AG10803 (cell line): ENCODE results near the gene TSPEAR.

ENCODE experiments used
- DNase-seq: peaks from one replicate; pipeline ENCODE4 v3.0.0; 2010; ENCODE audit warnings: low read depth
- H3K4me3 ChIP-seq: 2 replicates; pipeline ENCODE4 v1.5.1; 2011; ENCODE audit warnings: mild to moderate bottlenecking, low read length, control low read depth
- CTCF ChIP-seq: conservative IDR thresholded peaks from 2 replicates; pipeline ENCODE4 v1.5.1; 2011; ENCODE audit warnings: mild to moderate bottlenecking, low read length, control low read depth, inconsistent platforms

Gene TSPEAR

DNA sequence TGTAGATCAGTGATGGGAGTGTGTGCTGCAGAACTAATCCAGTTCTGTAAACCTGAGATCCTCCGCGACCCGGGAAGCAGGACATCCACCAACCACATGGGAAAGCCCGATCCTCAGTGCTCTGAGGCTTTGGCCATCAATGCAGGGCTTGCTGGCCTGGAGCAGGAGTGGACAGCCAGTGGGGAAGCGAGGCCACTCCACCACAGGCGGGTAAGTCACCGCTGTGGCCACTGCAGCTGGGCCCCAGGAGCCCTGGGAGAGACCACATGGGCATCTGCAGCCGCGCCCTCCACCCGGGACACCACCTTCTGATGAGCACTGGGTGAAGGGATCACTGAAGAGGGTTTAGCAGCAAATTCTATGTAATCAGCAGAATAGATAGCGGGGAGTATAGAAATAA, 30.2 kb downstream of the TSPEAR start:
- no peak for DNase-seq
- no peak overlapping the region for H3K4me3 ChIP-seq
- TF ChIP-seq CTCF: no peak

DNA sequence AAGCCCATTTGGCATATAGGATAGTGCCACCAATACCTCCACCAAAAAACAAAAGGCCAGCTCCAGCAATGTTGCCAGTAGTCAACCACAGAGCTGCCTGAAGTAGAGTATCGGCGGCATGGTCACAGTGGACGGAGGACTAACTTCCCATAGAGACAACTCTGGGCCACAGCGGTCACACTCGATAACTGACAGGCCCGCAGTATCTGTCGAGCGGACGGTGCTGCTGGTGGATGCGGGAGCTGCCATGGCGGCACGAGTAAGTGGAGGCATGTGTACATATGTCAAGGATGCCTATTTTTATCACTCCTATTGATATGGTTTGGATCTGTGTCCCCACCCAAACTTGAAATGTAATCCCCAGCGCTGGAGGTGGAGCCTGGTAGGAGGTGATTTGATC, 33.5 kb downstream of the TSPEAR start:
- no peak for TF ChIP-seq CTCF
- H3K4me3 ChIP-seq: no peak overlapping the region
- DNase-seq: no peak

- TF ChIP-seq CTCF: no peak
- H3K4me3 ChIP-seq: no peak overlapping the region
- DNase-seq: no peak
These were observed 39.5 kb downstream of the TSPEAR start for GRCh38 chr21:44671911-44672310.

DNA sequence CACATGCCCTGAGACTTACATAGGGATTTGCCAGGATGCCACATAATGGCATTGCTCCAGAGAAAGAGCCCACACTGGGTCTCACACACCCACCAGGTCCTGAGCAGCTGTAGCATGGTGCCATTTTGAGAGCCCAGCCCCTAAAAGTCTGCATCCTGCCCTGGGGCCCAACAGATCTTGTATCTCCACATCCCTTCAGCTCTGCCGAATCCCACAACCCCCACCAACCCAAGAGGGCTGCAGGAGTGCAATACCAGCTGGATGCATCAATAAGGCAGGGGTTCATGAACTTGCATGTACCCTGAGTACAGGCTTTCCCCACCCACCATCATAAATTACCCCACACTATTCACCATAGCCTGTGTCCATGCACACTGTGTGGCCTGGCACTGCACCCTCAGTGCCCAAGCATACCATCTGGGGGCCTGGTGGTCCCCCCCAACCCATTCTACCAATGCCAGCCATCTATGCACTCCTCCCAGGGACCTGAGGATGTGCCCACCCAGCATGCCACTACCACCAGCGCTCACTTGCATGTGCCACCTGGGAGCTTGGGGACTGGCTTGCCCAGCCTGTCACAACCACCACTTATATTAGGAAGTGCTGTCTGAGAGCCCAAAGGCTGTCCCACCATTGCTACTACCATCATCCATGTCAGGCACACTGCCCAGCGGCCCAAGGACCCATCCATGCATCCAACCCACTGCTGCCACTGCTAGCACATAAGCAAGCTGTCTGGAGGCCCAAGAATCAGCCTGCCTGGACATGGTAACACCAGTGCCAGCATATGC, 40.5 kb downstream of the TSPEAR start:
- no peak for DNase-seq
- no peak overlapping the region for H3K4me3 ChIP-seq
- no peak for TF ChIP-seq CTCF

- H3K4me3 ChIP-seq: no peak overlapping the region
- DNase-seq: no peak
- no peak for TF ChIP-seq CTCF
These were observed 43.8 kb downstream of the TSPEAR start for GRCh38 chr21:44667612-44668011.

- no peak for DNase-seq
- H3K4me3 ChIP-seq: no peak within 1 kb of the TSS
- no peak for TF ChIP-seq CTCF
These were observed 44.7 kb downstream of the TSPEAR start, which contains the start of gene KRTAP12-2 for GRCh38 chr21:44666401-44667320. KRTAP12-2 (minus strand) TSS chr21:44666927; CDS start chr21:44666886, 41 bp downstream.
